GM23338 (cell line): ENCODE results near the gene DNAJC13. TPM values are rescaled to one million over a fixed set of nuclear protein-coding genes. Genes with fewer than 3 reads are reported as not detected.
"Not testable (repeated sequence)": the region's sequence is repeated elsewhere in the genome, so short reads cannot be mapped to it uniquely, and the experiment has no call there.

Source experiments
- ATAC-seq: fragments of 200-7000 bp; cut with Tn5 transposase; 3 replicates; pipeline ENCODE4 v1.9.1; 2020
- DNase-seq: peaks from one replicate; pipeline ENCODE4 v3.0.0-alpha.2; 2015; ENCODE audit warnings: low spot score
- H2AFZ ChIP-seq: fragments of 200-600 bp; sonication (generic); 2 replicates; pipeline ENCODE4 v1.8.0; 2016; ENCODE audit warnings: antibody characterized with exemption, mild to moderate bottlenecking, moderate library complexity
- H3F3A ChIP-seq: fragments of 200-600 bp; sonication (generic); replicated peaks from 2 replicates; pipeline ENCODE4 v1.8.0; 2017; ENCODE audit warnings: antibody characterized with exemption, mixed run types, low read depth
- H3K27ac ChIP-seq: fragments of 200-600 bp; sonication (generic); 2 replicates; pipeline ENCODE4 v1.6.1; 2016; ENCODE audit warnings: low read depth
- H3K27me3 ChIP-seq: fragments of 200-600 bp; sonication (generic); 2 replicates; pipeline ENCODE4 v1.8.0; 2016; ENCODE audit warnings: mild to moderate bottlenecking, mixed run types, moderate library complexity; ENCODE audit not compliant: insufficient read depth
- H3K36me3 ChIP-seq: fragments of 200-600 bp; sonication (generic); 2 replicates; pipeline ENCODE4 v1.8.0; 2016; ENCODE audit warnings: mild to moderate bottlenecking; ENCODE audit not compliant: insufficient read depth
- H3K4me1 ChIP-seq: fragments of 200-600 bp; sonication (generic); 2 replicates; pipeline ENCODE4 v1.8.0; 2016; ENCODE audit warnings: mild to moderate bottlenecking, moderate library complexity; ENCODE audit not compliant: insufficient read depth
- H3K4me2 ChIP-seq: fragments of 200-600 bp; sonication (generic); 2 replicates; pipeline ENCODE4 v1.7.1; 2017; ENCODE audit warnings: mixed run types
- H3K4me3 ChIP-seq: fragments of 200-600 bp; sonication (generic); 2 replicates; pipeline ENCODE4 v1.6.1; 2016; ENCODE audit warnings: mixed run types
- H3K79me2 ChIP-seq: fragments of 200-600 bp; sonication (generic); replicated peaks from 2 replicates; pipeline ENCODE4 v1.8.0; 2017; ENCODE audit warnings: mild to moderate bottlenecking; ENCODE audit not compliant: insufficient read depth
- H3K9me2 ChIP-seq: fragments of 200-600 bp; sonication (generic); 2 replicates; pipeline ENCODE4 v1.8.0; 2017; ENCODE audit not compliant: insufficient read depth
- H4K20me1 ChIP-seq: fragments of 200-600 bp; sonication (generic); replicated peaks from 2 replicates; pipeline ENCODE4 v1.8.0; 2017; ENCODE audit warnings: mild to moderate bottlenecking; ENCODE audit not compliant: insufficient read depth
- H3K27ac Mint-ChIP-seq: 2 replicates; pipeline ENCODE4 v1.8.0; 2020; ENCODE audit warnings: inconsistent platforms, mild to moderate bottlenecking, moderate library complexity, mixed read lengths
- H3K27me3 Mint-ChIP-seq: 3 replicates; pipeline ENCODE4 v1.8.0; 2022; ENCODE audit warnings: low read depth, mild to moderate bottlenecking, moderate library complexity, mixed read lengths, inconsistent platforms; ENCODE audit not compliant: insufficient read depth, poor library complexity
- H3K36me3 Mint-ChIP-seq: 3 replicates; pipeline ENCODE4 v1.8.0; 2021; ENCODE audit warnings: low read depth, mild to moderate bottlenecking, inconsistent platforms, moderate library complexity, mixed read lengths
- H3K4me1 Mint-ChIP-seq: 3 replicates; pipeline ENCODE4 v1.8.0; 2020; ENCODE audit warnings: mild to moderate bottlenecking, inconsistent platforms, mixed read lengths
- H3K4me3 Mint-ChIP-seq: 3 replicates; pipeline ENCODE4 v1.8.0; 2021; ENCODE audit warnings: moderate library complexity, mild to moderate bottlenecking, inconsistent platforms, mixed read lengths
- H3K9me3 Mint-ChIP-seq: 3 replicates; pipeline ENCODE4 v1.8.0; 2020; ENCODE audit warnings: moderate library complexity, mild to moderate bottlenecking, inconsistent platforms, mixed read lengths
- CREB1 ChIP-seq: fragments of 250-450 bp; sonication (Bioruptor Pico); IDR thresholded peaks from 2 replicates; pipeline ENCODE4 v1.5.0; 2020; ENCODE audit warnings: low read depth, mild to moderate bottlenecking, moderate library complexity
- EZH2 ChIP-seq: fragments of 200-600 bp; sonication (generic); IDR thresholded peaks from one replicate; pipeline ENCODE4 v1.8.0; 2017; ENCODE audit warnings: antibody characterized with exemption, mild to moderate bottlenecking, low read depth; ENCODE audit not compliant: unreplicated experiment
- EZH2phosphoT487 ChIP-seq: fragments of 200-600 bp; sonication (generic); IDR thresholded peaks from one replicate; pipeline ENCODE4 v1.8.1; 2018; ENCODE audit warnings: antibody characterized with exemption; ENCODE audit not compliant: unreplicated experiment
- JUNB ChIP-seq: IDR thresholded peaks from one replicate; pipeline ENCODE4 v1.6.1; 2016; ENCODE audit warnings: antibody characterized with exemption; ENCODE audit not compliant: unreplicated experiment
- NANOG ChIP-seq: IDR thresholded peaks from 2 replicates; pipeline ENCODE4 v1.6.1; 2016; ENCODE audit warnings: antibody characterized with exemption, borderline replicate concordance
- POLR2AphosphoS5 ChIP-seq: IDR thresholded peaks from 2 replicates; pipeline ENCODE4 v1.6.1; 2016; ENCODE audit warnings: antibody characterized with exemption, low read depth
- STAT1 ChIP-seq: IDR thresholded peaks from one replicate; pipeline ENCODE4 v1.6.1; 2016; ENCODE audit warnings: antibody characterized with exemption; ENCODE audit not compliant: unreplicated experiment
- ZNF114 ChIP-seq: fragments of 250-450 bp; sonication (Bioruptor Pico); IDR thresholded peaks from 2 replicates; pipeline ENCODE4 v1.5.0; 2020; ENCODE audit warnings: mild to moderate bottlenecking, moderate library complexity
- ZNF331 ChIP-seq: fragments of 250-450 bp; sonication (Bioruptor Pico); IDR thresholded peaks from 2 replicates; pipeline ENCODE4 v1.5.0; 2020; ENCODE audit warnings: low read depth, mild to moderate bottlenecking, moderate library complexity
- polyA plus RNA-seq: library from polyadenylated mRNA; unstranded; fragments of >200 nt; fragmentation: Nextera tagmentation; extraction: Ambion mirVana; gene quantifications from 2 replicates; pipeline ENCODE4 v1.2.1, GENCODE V29; 2016
- total RNA-seq: library from RNA; depleted of rRNA; stranded (reverse); fragments of >200 nt; shearing (Covaris generic); gene quantifications from 2 replicates; pipeline ENCODE4 v1.2.3, GENCODE V29; 2014
- TF ChIP-seq, protein P1 (sequence below): IDR thresholded peaks from 2 replicates; pipeline ENCODE4 v1.6.1; 2016; ENCODE audit warnings: antibody characterized with exemption
- TF ChIP-seq, protein P2 (sequence below), 2 experiments: fragments of 200-600 bp in 1 of 2; sonication (generic) in 1 of 2; conservative IDR thresholded peaks; 2 replicates each; pipeline versions ENCODE4 v1.5.1 to v1.6.1; 2016 to 2017; ENCODE audit warnings: antibody characterized with exemption in 2 of 2, low read depth in 2 of 2, mild to moderate bottlenecking in 2 of 2, moderate library complexity in 1 of 2
- TF ChIP-seq, protein P3 (sequence below): fragments of 250-450 bp; sonication (Bioruptor Pico); IDR thresholded peaks from 2 replicates; pipeline ENCODE4 v1.5.0; 2020; ENCODE audit warnings: mild to moderate bottlenecking, moderate library complexity

DNAJC13 gene
- total and polyA plus RNA-seq, 2 experiments from 2014 or later = 8.3 to 33.6 TPM

DNA sequence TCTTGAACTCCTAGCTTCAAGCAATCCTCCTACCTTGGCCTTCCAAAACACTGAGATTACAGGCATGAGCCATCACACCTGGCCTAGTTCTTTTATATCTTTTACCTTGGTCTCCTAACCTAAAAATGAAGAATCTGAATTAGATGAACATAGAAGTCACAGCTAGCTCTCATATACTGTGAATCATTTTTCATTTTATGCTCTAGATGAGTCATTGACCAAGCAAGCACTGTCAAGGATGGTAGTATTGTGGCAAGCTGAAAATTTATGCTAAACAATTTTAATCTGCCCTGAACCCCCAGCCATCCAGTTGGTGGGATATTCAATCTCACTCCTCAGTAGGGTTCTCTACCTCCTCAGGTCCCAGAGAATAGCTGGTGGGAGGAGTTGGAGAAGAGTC lies 48.3 kb upstream of the DNAJC13 start:
- ATAC-seq (no peak), DNase-seq (no peak)
- H3K36me3 Mint-ChIP-seq = no peaks in the 10 kb centered on the region
- H3K27ac Mint-ChIP-seq = no peak overlapping the region
- peaks cover 6% of the 10 kb centered on the region; the same call in 1 of the 3 replicates for H3K9me3 Mint-ChIP-seq
- no peak overlapping the region for H3K4me3 ChIP-seq
- no peak for TF ChIP-seq CREB1 (CRISPR knock-in tag)
- TF ChIP-seq, protein P1, sequence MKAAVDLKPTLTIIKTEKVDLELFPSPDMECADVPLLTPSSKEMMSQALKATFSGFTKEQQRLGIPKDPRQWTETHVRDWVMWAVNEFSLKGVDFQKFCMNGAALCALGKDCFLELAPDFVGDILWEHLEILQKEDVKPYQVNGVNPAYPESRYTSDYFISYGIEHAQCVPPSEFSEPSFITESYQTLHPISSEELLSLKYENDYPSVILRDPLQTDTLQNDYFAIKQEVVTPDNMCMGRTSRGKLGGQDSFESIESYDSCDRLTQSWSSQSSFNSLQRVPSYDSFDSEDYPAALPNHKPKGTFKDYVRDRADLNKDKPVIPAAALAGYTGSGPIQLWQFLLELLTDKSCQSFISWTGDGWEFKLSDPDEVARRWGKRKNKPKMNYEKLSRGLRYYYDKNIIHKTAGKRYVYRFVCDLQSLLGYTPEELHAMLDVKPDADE = no peak
- TF ChIP-seq NANOG = no peak
- no peak for TF ChIP-seq JUNB
- TF ChIP-seq EZH2phosphoT487 = no peak
- TF ChIP-seq, protein P2, sequence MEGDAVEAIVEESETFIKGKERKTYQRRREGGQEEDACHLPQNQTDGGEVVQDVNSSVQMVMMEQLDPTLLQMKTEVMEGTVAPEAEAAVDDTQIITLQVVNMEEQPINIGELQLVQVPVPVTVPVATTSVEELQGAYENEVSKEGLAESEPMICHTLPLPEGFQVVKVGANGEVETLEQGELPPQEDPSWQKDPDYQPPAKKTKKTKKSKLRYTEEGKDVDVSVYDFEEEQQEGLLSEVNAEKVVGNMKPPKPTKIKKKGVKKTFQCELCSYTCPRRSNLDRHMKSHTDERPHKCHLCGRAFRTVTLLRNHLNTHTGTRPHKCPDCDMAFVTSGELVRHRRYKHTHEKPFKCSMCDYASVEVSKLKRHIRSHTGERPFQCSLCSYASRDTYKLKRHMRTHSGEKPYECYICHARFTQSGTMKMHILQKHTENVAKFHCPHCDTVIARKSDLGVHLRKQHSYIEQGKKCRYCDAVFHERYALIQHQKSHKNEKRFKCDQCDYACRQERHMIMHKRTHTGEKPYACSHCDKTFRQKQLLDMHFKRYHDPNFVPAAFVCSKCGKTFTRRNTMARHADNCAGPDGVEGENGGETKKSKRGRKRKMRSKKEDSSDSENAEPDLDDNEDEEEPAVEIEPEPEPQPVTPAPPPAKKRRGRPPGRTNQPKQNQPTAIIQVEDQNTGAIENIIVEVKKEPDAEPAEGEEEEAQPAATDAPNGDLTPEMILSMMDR (conservative IDR thresholded peaks at IDR 0.05; ENCODE audit: low read depth in 2 of 2) = no peak
- no peak for TF ChIP-seq ZNF114 (CRISPR knock-in tag)
- no peak for TF ChIP-seq EZH2
- TF ChIP-seq STAT1 = no peak
- no peak for TF ChIP-seq POLR2AphosphoS5
- TF ChIP-seq, protein P3, sequence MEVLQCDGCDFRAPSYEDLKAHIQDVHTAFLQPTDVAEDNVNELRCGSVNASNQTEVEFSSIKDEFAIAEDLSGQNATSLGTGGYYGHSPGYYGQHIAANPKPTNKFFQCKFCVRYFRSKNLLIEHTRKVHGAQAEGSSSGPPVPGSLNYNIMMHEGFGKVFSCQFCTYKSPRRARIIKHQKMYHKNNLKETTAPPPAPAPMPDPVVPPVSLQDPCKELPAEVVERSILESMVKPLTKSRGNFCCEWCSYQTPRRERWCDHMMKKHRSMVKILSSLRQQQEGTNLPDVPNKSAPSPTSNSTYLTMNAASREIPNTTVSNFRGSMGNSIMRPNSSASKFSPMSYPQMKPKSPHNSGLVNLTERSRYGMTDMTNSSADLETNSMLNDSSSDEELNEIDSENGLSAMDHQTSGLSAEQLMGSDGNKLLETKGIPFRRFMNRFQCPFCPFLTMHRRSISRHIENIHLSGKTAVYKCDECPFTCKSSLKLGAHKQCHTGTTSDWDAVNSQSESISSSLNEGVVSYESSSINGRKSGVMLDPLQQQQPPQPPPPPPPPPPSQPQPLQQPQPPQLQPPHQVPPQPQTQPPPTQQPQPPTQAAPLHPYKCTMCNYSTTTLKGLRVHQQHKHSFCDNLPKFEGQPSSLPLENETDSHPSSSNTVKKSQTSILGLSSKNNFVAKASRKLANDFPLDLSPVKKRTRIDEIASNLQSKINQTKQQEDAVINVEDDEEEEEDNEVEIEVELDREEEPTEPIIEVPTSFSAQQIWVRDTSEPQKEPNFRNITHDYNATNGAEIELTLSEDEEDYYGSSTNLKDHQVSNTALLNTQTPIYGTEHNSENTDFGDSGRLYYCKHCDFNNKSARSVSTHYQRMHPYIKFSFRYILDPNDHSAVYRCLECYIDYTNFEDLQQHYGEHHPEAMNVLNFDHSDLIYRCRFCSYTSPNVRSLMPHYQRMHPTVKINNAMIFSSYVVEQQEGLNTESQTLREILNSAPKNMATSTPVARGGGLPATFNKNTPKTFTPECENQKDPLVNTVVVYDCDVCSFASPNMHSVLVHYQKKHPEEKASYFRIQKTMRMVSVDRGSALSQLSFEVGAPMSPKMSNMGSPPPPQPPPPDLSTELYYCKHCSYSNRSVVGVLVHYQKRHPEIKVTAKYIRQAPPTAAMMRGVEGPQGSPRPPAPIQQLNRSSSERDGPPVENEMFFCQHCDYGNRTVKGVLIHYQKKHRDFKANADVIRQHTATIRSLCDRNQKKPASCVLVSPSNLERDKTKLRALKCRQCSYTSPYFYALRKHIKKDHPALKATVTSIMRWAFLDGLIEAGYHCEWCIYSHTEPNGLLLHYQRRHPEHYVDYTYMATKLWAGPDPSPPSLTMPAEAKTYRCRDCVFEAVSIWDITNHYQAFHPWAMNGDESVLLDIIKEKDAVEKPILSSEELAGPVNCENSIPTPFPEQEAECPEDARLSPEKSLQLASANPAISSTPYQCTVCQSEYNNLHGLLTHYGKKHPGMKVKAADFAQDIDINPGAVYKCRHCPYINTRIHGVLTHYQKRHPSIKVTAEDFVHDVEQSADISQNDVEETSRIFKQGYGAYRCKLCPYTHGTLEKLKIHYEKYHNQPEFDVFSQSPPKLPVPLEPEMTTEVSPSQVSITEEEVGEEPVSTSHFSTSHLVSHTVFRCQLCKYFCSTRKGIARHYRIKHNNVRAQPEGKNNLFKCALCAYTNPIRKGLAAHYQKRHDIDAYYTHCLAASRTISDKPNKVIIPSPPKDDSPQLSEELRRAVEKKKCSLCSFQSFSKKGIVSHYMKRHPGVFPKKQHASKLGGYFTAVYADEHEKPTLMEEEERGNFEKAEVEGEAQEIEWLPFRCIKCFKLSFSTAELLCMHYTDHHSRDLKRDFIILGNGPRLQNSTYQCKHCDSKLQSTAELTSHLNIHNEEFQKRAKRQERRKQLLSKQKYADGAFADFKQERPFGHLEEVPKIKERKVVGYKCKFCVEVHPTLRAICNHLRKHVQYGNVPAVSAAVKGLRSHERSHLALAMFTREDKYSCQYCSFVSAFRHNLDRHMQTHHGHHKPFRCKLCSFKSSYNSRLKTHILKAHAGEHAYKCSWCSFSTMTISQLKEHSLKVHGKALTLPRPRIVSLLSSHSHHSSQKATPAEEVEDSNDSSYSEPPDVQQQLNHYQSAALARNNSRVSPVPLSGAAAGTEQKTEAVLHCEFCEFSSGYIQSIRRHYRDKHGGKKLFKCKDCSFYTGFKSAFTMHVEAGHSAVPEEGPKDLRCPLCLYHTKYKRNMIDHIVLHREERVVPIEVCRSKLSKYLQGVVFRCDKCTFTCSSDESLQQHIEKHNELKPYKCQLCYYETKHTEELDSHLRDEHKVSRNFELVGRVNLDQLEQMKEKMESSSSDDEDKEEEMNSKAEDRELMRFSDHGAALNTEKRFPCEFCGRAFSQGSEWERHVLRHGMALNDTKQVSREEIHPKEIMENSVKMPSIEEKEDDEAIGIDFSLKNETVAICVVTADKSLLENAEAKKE (CRISPR knock-in tag) = no peak
- TF ChIP-seq ZNF331 (CRISPR knock-in tag) = no peak
- no peaks in the 10 kb centered on the region for H3K9me2 ChIP-seq
- no peaks in the 10 kb centered on the region for H3K27me3 ChIP-seq
- H3K27me3 Mint-ChIP-seq = no peaks in the 10 kb centered on the region
- no peaks in the 10 kb centered on the region for H3K79me2 ChIP-seq
- H2AFZ ChIP-seq = no peak overlapping the region
- no peaks in the 10 kb centered on the region for H3K4me1 Mint-ChIP-seq
- H3K4me2 ChIP-seq = no peak overlapping the region
- no peaks in the 10 kb centered on the region; the same call in 1 of the 2 replicates for H3K36me3 ChIP-seq
- H3K4me1 ChIP-seq = no peaks in the 10 kb centered on the region
- no peak overlapping the region for H3K4me3 Mint-ChIP-seq
- no peaks in the 10 kb centered on the region for H4K20me1 ChIP-seq
- no peaks in the 10 kb centered on the region for H3F3A ChIP-seq
- H3K27ac ChIP-seq = no peak overlapping the region

DNA sequence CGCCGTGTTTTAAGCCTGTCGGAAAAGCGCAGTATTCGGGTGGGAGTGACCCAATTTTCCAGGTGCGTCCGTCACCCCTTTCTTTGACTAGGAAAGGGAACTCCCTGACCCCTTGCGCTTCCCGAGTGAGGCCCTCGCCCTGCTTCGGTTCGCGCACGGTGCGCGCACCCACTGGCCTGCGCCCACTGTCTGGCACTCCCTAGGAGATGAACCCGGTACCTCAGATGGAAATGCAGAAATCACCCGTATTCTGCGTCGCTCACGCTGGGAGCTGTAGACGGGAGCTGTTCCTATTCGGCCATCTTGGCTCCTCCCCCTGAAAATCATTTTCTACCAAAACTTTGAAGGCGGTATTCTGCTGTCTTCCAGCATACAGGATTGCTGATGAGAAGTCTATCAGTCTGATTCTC lies 40.4 kb upstream of the DNAJC13 start:
- peaks cover 21% of the 10 kb centered on the region for H3K36me3 Mint-ChIP-seq
- peak overlapping the region; percentile 72 for H3K4me3 Mint-ChIP-seq
- Histone ChIP-seq H2AFZ (peak overlapping the region; percentile 2; the same call in 1 of the 2 replicates), H3K4me2 (peak overlapping the region; percentile 75), H3K4me3 (peak overlapping the region; percentile 63)
- peak; percentile 49 for DNase-seq
- H3K4me1 ChIP-seq, H3K36me3 ChIP-seq, H3K27ac ChIP-seq, H3K27me3 ChIP-seq, H3K79me2 ChIP-seq, H3K9me2 ChIP-seq, ATAC-seq, H3K27me3 Mint-ChIP-seq, H4K20me1 ChIP-seq, H3F3A ChIP-seq: not testable (repeated sequence)
- H3K27ac Mint-ChIP-seq = peak overlapping the region; percentile 93
- H3K9me3 Mint-ChIP-seq = peaks cover 32% of the 10 kb centered on the region
- H3K4me1 Mint-ChIP-seq = peaks cover 29% of the 10 kb centered on the region
